HG03469 (cell line): ENCODE measurements around the gene RAB9B.
A peak's percentile ranks its signal among the peaks of the same experiment; 100 is the strongest.
"Not testable (repeated sequence)": the region's sequence is repeated elsewhere in the genome, so short reads cannot be mapped to it uniquely, and the experiment has no call there.

ENCODE experiments used
- ATAC-seq: cut with Tn5 transposase; IDR thresholded peaks from one replicate; pipeline ENCODE4 v1.9.1; 2021; ENCODE audit warnings: mild to moderate bottlenecking, moderate library complexity, moderate number of reproducible peaks; ENCODE audit not compliant: unreplicated experiment

The RAB9B gene

DNA sequence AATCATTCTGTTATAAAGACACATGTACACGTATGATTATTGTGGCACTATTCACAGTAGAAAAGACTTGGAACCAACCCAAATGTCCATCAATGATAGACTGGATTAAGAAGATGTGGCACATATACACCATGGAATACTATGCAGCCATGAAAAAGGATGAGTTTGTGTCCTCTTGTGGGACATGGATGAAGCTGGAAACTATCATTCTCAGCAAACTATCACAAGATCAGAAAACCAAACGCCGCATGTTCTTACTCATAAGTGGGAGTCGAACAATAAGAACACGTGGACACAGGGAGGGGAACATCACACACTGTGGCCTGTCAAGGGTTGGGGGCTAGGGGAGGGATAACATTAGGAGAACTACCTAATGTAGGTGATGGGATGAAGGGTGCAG, 15.0 kb downstream of the RAB9B start:
- not testable (repeated sequence) for ATAC-seq

DNA sequence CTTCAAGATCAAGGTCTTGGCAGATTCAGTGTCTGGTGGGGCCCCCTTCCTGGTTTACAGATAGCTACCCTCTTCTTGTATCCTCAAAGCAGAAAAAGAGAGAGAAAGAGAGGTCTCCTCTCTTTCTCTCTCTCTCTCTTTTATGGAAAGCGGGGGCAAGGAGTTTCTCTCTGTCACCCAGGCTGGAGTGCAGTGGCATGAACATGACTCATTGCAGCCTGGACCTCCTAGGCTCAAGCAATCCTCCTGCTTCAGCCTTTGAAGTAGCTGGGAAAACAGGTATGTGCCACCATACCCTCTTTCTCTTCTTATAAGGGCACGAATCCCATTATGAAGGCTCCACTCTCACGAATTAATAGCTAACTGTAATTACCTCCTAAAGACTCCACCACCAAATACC, 20.2 kb downstream of the RAB9B start:
- no peak for ATAC-seq

- ATAC-seq: no peak
Observed at GRCh38 chrX:103806862-103807474, 25.1 kb downstream of the RAB9B start.

DNA sequence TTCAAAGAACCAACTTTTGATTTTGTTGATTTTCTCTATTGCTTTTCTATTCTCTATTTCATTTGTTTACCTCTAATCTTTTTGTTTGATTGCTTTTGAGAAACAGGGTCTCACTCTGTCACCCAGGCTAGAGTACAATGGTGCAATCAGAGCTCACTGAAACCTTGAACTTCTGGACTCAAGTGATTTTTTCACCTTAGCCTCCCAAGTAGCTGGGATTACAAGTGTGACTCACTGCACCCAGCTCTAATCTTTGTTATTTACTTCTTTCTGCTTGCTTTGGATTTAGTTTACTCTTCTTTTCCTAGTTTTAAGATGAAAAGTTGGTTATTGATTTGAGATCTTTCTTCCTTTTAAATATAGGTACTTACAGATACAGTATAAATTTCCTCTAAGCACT, 26.2 kb downstream of the RAB9B start:
- ATAC-seq: no peak

GRCh38 chrX:103800318-103800717, 31.7 kb downstream of the RAB9B start:
- ATAC-seq: no peak

GRCh38 chrX:103797691-103798090, 34.4 kb downstream of the RAB9B start:
- no peak for ATAC-seq

GRCh38 chrX:103794119-103794518, 37.9 kb downstream of the RAB9B start:
- ATAC-seq: no peak

GRCh38 chrX:103793545-103793940, 38.5 kb downstream of the RAB9B start:
- no peak for ATAC-seq

- ATAC-seq: no peak
Observed at GRCh38 chrX:103792916-103793544, 39.0 kb downstream of the RAB9B start.

GRCh38 chrX:103791826-103792485, 40.1 kb downstream of the RAB9B start:
- no peak for ATAC-seq

DNA sequence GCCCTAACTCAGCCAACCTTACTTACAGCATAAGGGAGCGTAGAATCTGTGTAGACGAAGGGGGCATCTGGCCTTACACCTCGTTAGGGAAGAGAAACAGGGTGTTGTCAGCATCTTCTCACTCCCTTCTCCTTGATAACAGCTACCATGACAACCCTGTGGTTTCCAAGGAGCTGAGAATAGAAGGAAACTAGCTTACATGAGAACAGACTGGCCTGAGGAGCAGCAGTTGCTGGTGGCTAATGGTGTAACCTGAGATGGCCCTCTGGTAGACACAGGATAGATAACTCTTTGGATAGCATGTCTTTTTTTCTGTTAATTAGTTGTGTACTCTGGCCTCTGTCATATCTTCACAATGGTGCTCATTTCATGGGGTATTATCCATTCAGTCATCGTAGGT, 40.8 kb downstream of the RAB9B start:
- no peak for ATAC-seq

GRCh38 chrX:103789004-103789403, 43.1 kb downstream of the RAB9B start:
- peak; percentile 80 for ATAC-seq

GRCh38 chrX:103783971-103784370, 48.1 kb downstream of the RAB9B start:
- ATAC-seq: no peak

DNA sequence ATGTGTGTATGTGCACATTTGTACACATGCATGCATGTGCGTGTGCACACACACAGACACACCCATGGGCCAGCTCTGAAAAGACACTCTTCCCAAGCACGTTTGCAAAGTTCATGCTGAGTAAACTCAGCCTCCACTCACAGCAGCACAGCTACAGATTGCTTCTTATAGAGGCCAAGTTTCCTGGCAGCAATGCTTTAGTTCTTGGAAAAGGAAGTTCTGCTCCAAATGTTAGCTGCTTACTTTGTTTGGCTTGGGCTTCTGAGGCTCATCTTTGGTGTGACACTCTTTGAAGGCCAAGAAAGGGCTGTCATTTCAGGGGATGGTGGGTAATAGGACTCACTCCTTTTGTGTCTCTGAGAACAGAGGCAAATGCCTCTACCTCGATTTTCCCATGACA, 48.9 kb downstream of the RAB9B start:
- no peak for ATAC-seq

DNA sequence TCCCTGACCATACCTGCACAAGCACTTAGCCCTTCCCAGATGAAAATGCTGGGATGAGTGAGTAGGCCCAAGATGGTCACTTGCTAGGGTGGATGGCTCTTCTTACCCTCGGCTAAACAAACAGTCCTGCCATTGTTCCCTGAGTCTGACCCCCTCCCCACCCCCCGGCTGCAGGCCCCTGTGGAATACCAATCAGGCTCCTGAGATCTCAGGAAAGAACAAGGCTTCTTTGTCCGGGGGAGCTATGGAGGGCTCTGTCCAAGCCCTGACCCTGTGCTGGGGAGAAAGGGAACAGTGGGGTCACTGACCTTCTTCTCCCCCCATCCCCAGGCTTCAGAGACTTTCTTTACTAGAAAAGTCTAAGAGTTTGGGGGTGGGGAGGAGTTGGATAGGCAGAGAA, 49.4 kb downstream of the RAB9B start:
- no peak for ATAC-seq

- ATAC-seq: no peak
Observed at GRCh38 chrX:103781706-103782105, 50.4 kb downstream of the RAB9B start.

DNA sequence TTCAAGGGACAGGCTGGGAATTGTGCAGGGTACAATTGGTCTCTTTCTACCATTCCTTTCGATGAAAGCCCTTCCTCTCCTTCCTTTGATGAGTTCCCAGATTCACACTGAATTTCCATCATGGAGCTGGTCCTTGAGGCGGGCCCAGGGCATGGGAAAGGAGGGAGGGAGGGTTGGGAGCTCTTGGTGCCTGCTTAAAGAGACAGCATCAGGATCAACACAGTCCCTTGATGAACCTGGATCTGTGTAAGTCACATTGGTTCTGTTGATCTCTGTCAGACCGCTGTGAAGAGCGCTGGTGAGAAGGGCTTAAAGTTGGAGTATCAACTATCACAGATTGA, 51.0 kb downstream of the RAB9B start:
- no peak for ATAC-seq

DNA sequence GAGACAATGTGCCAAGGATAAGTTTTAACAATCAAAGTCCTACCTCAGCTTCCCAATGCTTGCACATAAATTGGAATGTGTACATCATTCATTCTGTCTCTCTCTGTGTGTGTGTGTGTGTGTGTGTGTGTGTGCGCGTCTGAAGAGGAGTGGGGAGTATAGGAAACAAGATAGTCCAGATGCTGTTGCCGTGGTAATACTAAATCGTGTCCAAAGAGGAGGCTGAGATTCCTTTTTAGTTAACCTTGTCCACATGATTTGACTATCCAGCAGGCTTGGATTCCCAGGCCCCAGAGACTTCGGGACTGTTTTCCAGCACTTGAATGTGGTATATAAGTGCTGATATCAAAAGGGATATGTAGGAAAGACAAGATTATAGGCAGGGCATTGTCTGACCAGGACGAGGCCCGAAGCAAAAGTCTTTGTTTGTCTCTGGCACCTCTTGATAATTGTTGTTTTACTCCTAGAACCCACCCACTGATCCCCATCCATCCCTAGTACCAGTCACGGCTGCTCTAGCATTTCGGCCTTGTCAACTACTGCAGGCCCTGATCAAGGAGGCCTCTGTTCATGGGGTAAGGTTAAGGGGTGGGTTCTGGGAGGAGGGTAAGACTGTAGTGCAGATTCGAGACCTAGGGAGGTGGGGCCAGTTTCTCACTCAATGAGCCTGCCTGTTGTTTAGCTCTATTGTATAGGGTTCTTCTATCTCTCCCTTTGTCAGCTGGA, 51.6 kb downstream of the RAB9B start:
- no peak for ATAC-seq

- no peak for ATAC-seq
Observed at GRCh38 chrX:103779141-103779789, 52.8 kb downstream of the RAB9B start.

GRCh38 chrX:103776546-103776945, 55.5 kb downstream of the RAB9B start, which contains the start of gene PLP1:
PLP1 (plus strand) TSS chrX:103776840; CDS start chrX:103776996, 156 bp downstream.
- no peak for ATAC-seq

DNA sequence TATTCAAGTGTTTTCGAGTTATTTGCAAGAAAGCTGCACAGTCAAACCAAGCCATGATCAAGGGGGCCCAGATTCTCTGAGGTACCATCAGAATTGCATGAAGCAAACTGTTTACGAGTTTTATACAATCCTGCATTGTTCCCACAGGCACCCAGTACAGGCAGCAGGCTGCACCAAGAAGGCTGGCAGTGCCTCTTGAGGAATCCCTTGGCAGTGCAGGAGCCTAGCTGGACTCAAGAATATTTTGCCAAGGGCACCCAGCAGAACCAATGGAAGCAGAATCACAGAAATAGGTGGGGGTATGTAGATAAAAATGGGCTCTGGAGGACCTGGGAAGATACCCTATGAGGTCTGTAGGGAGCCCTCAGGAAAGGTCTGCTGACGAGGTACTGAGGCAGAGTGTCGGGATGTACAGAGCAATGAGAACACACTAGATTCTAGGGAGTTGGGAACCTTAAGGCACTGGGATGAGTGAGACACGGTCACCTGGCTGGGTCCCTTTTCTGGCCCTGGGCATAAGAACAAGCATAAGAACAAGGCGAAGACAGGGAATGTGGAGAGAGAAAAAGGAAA, 57.9 kb downstream of the RAB9B start:
- ATAC-seq: no peak
